ENCODE data around the gene FLT3LG.

The FLT3LG gene

DNA sequence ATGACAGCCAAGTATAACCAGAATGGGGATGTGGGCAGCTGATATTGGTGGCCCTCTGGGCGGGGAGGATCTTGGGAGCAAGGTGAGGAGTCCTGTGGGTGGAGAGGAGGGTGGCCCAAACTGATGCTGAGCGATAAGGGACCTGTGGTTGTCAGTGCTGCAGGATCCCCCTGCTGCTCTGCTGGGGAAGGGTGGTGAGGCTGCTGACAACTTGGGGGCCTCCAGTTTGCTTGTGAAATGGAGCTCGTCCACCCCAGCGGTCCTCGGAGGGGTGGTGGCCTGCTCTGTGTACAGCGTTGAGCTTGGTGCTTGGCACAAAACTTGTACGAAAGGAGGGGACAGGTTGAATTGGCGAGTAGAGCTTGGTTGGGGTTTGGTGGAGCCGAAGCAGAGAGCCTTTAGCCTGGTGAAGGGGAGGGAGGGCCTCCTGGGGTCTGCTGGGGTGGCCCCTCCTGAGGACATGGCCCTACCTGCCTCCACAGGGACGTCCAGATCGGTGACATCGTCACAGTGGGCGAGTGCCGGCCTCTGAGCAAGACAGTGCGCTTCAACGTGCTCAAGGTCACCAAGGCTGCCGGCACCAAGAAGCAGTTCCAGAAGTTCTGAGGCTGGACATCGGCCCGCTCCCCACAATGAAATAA, 25.1 kb downstream of the FLT3LG start:
- H3K27ac ChIP-seq: peak overlapping the region; percentile 98
- TF ChIP-seq, protein P1, sequence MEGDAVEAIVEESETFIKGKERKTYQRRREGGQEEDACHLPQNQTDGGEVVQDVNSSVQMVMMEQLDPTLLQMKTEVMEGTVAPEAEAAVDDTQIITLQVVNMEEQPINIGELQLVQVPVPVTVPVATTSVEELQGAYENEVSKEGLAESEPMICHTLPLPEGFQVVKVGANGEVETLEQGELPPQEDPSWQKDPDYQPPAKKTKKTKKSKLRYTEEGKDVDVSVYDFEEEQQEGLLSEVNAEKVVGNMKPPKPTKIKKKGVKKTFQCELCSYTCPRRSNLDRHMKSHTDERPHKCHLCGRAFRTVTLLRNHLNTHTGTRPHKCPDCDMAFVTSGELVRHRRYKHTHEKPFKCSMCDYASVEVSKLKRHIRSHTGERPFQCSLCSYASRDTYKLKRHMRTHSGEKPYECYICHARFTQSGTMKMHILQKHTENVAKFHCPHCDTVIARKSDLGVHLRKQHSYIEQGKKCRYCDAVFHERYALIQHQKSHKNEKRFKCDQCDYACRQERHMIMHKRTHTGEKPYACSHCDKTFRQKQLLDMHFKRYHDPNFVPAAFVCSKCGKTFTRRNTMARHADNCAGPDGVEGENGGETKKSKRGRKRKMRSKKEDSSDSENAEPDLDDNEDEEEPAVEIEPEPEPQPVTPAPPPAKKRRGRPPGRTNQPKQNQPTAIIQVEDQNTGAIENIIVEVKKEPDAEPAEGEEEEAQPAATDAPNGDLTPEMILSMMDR (IDR thresholded peaks at IDR 0.05): no peak
- no peak for TF ChIP-seq ZFX (IDR thresholded peaks at IDR 0.05; ENCODE audit: borderline replicate concordance)

DNA sequence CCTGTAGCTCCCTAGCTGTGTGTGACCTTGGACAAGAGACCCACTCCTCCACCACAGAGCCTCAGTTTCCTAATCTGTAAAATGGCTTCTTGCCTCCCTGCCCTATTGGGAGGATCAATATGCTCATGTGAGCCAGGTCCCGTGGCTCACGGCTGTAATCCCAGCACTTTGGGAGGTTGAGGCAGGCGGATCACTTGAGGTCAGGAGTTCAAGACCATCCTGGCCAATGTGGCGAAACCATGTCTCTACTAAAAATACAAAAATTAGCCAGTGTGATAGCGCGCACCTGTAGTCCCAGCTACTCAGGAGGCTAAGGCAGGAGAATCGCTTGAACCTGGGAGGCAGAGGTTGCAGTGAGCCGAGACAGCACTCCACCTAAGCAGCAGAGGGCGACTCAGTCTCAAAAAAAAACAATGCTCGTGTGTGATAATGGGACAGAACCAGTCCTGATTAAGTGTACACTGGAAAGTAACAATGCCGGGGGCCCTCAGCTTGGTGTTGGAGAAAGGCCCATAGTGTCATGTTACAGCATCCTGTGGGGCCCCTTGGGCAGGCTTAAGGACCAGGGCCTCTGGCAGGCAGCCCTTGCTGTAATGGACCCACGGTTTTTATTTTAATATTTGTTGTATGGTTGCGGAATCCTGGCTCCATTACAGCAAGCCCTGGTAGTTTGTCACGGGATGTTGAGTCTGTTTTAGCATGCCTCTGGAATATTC, 29.0 kb downstream of the FLT3LG start:
- H3K27ac ChIP-seq: no peak overlapping the region
- no peak for TF ChIP-seq ZFX (IDR thresholded peaks at IDR 0.05; ENCODE audit: borderline replicate concordance)
- TF ChIP-seq, protein P1 (IDR thresholded peaks at IDR 0.05): peak; percentile 78

DNA sequence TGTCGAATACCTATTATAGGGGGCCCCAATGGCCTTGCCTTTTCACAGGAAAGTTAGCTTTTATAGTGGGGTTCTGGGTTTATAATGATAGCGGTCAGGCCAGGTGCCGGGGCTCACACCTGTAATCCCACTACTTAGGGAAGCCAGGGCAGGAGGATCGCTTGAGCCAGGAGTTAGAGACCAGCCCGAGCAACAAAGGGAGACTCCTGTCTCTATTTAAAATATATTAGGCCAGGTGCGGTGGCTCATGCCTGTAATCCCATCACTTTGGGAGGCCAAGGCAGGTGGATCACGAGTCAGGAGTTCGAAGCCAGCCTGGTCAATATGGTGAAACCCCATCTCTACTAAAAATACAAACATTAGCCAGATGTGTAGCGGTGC, 29.6 kb downstream of the FLT3LG start:
- no peak overlapping the region for H3K27ac ChIP-seq
- TF ChIP-seq, protein P1 (IDR thresholded peaks at IDR 0.05): no peak
- no peak for TF ChIP-seq ZFX (IDR thresholded peaks at IDR 0.05; ENCODE audit: borderline replicate concordance)

DNA sequence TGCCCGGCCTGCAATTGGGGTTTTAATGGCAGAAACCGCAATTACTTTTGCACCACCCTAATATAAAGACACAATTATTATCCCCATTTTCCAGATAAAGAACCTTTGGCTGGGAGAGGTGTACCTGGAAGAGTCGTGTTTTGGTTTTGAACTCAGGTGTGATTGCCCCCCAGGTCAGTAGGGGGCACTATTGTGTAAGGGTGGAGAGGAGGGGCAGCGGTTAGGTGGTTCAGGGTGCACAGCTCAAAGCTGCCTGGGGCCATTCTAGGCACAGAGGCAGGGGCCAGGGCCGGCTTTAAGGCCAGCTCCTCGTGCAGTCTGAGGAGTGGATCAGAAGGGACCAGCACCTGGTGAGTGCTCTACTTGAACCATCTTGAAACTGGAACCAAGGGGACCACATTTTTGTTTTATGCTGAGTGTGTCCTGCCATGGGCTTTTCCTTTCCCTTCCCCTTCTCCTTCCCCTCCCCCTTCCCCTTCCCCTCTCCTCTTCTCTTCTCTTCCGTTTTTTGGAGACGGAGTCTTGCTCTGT, 32.6 kb downstream of the FLT3LG start:
- H3K27ac ChIP-seq: no peak overlapping the region
- TF ChIP-seq, protein P1 (IDR thresholded peaks at IDR 0.05): peak; percentile 93
- no peak for TF ChIP-seq ZFX (IDR thresholded peaks at IDR 0.05; ENCODE audit: borderline replicate concordance)

DNA sequence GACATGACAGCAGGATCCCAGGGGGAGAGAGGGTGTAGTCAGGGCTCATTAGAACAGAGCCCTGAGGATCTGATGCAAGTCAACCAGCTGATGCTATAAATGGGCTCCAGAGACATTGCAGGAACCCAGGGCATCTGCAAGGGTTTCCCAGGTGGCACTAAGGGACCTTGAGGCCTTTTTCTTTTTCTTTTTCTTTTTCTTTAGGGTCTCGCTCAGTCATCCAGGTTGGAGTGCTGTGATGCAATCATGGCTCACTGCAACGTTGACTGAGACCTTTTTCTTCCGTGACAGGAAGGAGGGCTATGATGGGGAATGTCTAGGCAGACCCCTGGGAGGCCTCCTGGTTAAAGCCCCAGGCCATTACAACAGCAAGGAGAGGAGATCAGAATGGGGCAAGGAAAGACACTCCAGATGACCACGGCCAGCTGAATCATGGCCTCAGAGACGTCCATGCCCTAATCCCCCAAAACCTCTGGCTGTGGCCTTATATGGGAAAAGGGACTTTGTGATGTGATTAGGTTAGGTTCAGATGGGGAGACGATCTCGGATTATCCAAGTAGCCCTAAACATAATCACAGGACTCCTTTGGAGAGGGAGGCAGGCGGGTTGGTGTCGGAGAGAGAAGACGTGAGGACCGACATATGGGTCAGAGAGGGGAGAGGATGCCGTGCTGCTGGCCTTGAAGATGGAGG, 33.9 kb downstream of the FLT3LG start:
- no peak for TF ChIP-seq ZFX (IDR thresholded peaks at IDR 0.05; ENCODE audit: borderline replicate concordance)
- TF ChIP-seq, protein P1 (IDR thresholded peaks at IDR 0.05): no peak
- H3K27ac ChIP-seq: no peak overlapping the region

DNA sequence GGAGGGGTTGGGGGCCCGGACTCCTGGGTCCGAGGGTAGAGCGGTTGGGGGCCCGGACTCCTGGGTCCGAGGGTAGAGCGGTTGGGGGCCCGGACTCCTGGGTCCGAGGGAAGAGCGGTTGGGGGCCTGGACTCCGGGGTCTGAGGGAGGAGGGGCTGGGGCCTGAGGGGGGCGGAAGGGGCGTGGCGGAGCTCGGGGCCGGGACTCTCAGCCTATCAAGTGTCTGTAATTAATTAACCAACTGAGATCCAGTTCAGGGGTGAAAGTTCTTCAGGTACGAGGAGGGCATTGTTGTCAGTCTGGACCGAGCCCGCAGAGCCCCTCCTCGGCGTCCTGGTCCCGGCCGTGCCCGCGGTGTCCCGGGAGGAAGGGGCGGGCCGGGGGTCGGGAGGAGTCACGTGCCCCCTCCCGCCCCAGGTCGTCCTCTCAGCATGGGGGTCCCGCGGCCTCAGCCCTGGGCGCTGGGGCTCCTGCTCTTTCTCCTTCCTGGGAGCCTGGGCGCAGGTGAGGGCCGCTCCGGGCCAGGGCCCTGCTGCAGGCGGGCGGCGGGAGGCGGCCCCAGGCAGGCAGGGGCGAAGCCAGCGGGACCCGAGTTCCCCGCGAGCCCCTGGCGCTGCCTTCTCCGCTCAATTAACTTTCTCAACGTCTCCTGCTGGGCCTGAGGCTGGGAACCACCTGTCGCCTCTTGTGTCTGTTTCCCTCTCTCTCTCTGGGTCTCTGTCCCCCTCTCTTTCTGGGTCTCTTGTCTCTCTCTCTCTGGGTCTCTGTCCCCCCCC, 39.1 kb downstream of the FLT3LG start:
- TF ChIP-seq, protein P1 (IDR thresholded peaks at IDR 0.05): no peak
- no peak for TF ChIP-seq ZFX (IDR thresholded peaks at IDR 0.05; ENCODE audit: borderline replicate concordance)
- H3K27ac ChIP-seq: no peak overlapping the region
